ENCODE measurements around the gene BLTP1. TPM values are rescaled to one million over a fixed set of nuclear protein-coding genes. Genes with fewer than 3 reads are reported as not detected.

The BLTP1 gene
- total RNA-seq, 1 donor from 2014 or later, result 39.6 TPM

GRCh38 chr4:122118243-122118642 is 33.9 kb upstream of the BLTP1 start:
- H3K36me3 Mint-ChIP-seq (ENCODE audit: low read depth), result peaks cover 2% of the 10 kb centered on the region
- no peak for DNase-seq (ENCODE audit: low spot score)
- peaks cover 10% of the 10 kb centered on the region for H3K9me3 Mint-ChIP-seq (ENCODE audit: low read depth)
- no peaks in the 10 kb centered on the region for H3K27me3 Mint-ChIP-seq (ENCODE audit: low read depth)
- H3K4me3 Mint-ChIP-seq (ENCODE audit: unreplicated experiment), result no peak overlapping the region
- H3K27ac Mint-ChIP-seq (ENCODE audit: unreplicated experiment), result no peak overlapping the region
- H3K4me1 Mint-ChIP-seq (ENCODE audit: low read depth), result peaks cover 7% of the 10 kb centered on the region
- TF ChIP-seq CTCF (IDR thresholded peaks at IDR 0.05), result no peak

- TF ChIP-seq CTCF (IDR thresholded peaks at IDR 0.05), result no peak
- Mint-ChIP-seq H3K4me3 (ENCODE audit: unreplicated experiment) (no peak overlapping the region), H3K9me3 (ENCODE audit: low read depth) (peaks cover 14% of the 10 kb centered on the region), H3K4me1 (ENCODE audit: low read depth) (peaks cover 7% of the 10 kb centered on the region), H3K27me3 (ENCODE audit: low read depth) (no peaks in the 10 kb centered on the region), H3K36me3 (ENCODE audit: low read depth) (peaks cover 2% of the 10 kb centered on the region), H3K27ac (ENCODE audit: unreplicated experiment) (no peak overlapping the region)
- DNase-seq (ENCODE audit: low spot score), result no peak
Observed at GRCh38 chr4:122119739-122120138, 32.4 kb upstream of the BLTP1 start.

- H3K27ac Mint-ChIP-seq (ENCODE audit: unreplicated experiment), result no peak overlapping the region
Observed at GRCh38 chr4:122121593-122121992, 30.5 kb upstream of the BLTP1 start.

GRCh38 chr4:122122083-122122482 is 30.0 kb upstream of the BLTP1 start:
- Mint-ChIP-seq H3K4me1 (ENCODE audit: low read depth) (peaks cover 7% of the 10 kb centered on the region), H3K9me3 (ENCODE audit: low read depth) (peaks cover 14% of the 10 kb centered on the region), H3K27me3 (ENCODE audit: low read depth) (no peaks in the 10 kb centered on the region), H3K27ac (ENCODE audit: unreplicated experiment) (no peak overlapping the region), H3K36me3 (ENCODE audit: low read depth) (peaks cover 2% of the 10 kb centered on the region), H3K4me3 (ENCODE audit: unreplicated experiment) (no peak overlapping the region)
- no peak for TF ChIP-seq CTCF (IDR thresholded peaks at IDR 0.05)
- no peak for DNase-seq (ENCODE audit: low spot score)

More at GRCh38 chr4:122121593-122121992, 30.5 kb upstream of the BLTP1 start:
- H3K36me3 Mint-ChIP-seq (ENCODE audit: low read depth), result peaks cover 2% of the 10 kb centered on the region
- H3K27me3 Mint-ChIP-seq (ENCODE audit: low read depth), result no peaks in the 10 kb centered on the region
- H3K9me3 Mint-ChIP-seq (ENCODE audit: low read depth), result peaks cover 14% of the 10 kb centered on the region
- TF ChIP-seq CTCF (IDR thresholded peaks at IDR 0.05), result no peak
- DNase-seq (ENCODE audit: low spot score), result no peak
- peaks cover 7% of the 10 kb centered on the region for H3K4me1 Mint-ChIP-seq (ENCODE audit: low read depth)
- no peak overlapping the region for H3K4me3 Mint-ChIP-seq (ENCODE audit: unreplicated experiment)

- TF ChIP-seq CTCF (IDR thresholded peaks at IDR 0.05), result no peak
- no peak overlapping the region for H3K4me3 Mint-ChIP-seq (ENCODE audit: unreplicated experiment)
- no peak overlapping the region for H3K27ac Mint-ChIP-seq (ENCODE audit: unreplicated experiment)
- no peak for DNase-seq (ENCODE audit: low spot score)
- H3K36me3 Mint-ChIP-seq (ENCODE audit: low read depth), result no peaks in the 10 kb centered on the region
- no peaks in the 10 kb centered on the region for H3K4me1 Mint-ChIP-seq (ENCODE audit: low read depth)
- H3K27me3 Mint-ChIP-seq (ENCODE audit: low read depth), result peaks cover 8% of the 10 kb centered on the region
- H3K9me3 Mint-ChIP-seq (ENCODE audit: low read depth), result no peaks in the 10 kb centered on the region
Observed at GRCh38 chr4:122129061-122129460, 23.1 kb upstream of the BLTP1 start.
